GM21447 (cell line): ENCODE measurements around the gene TEDC1.

Experiments used
- ATAC-seq: cut with Tn5 transposase; IDR thresholded peaks from one replicate; pipeline ENCODE4 v1.9.1; 2021; ENCODE audit not compliant: unreplicated experiment

TEDC1 gene

DNA sequence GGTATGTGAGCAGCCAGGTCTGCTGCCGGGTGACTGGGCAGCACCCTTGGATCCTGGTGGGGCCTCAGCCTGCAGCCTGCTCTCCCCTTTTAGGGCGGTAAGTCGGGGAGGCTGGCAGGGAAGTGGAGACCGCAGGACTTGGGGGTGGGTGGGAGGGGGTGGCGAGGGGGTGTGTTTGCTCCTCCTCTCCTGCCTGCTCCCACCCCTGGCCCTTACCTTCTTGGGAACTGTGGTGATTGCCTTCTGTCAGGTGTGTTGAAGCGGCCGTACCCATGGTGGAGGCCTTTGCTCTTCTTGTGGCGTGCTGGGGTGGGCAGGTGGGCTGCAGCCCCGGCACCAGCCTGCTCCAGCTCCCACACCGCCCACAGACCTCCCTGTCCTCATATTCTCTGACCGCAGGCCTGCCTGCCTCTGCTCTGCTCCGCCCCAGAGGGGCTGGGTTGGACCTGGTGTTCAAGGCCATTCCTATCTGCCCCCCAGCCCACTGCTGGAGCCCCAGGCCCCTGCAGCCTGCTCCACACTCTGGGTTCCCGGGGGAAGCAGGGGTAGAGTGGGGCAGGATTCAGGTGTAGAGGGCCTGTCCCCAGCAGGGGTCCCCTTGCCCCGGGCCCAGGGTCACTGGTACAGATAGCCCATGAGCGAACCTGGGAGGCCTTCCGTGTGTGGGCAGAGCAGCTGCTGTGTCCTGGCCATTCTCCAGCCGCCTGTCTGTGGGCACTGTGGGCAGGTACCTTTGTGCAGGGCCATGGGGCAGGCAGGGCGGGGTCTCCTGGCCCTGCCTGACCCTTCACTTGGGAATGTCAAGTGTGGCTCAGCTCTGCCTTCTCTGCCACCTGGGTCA lies 5.2 kb downstream of the TEDC1 start:
- no peak for ATAC-seq

DNA sequence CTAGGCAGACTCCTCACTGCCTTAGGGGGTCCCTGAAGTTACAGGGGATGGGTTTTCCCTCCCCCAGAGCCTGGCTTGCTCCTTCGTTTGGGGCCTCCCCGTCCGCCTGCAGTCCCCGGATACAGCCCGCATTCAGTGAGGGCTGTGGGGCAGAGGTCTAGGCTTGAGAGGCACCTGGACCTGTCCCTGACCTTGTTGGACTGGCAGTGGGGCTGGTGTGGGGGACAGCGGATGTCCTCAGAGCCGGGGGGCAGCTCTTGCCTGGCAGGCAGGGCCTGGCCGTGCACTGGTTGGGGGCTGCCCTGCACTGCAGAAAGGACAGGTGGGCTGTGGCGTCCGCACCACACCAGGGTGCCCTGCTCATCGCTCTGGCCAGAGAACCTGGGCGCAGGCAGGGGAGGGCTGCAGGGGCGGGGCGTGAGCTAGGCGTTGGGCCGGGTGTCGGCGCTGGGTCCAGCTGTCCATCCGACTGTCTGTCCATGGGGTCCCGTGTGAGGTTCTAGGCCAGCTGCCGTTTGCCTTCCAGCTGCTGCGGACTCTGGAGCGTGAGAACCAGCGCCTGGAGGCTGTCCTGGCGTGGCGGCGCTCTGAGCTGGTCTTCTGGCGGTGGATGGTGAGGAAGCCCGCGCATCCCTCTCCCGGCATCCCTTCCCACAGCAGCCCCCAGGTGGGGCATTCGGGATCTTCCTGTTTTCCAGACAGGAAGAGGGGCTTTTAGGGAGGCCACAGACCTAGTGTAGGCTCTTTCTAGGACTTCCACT lies 6.0 kb downstream of the TEDC1 start:
- ATAC-seq: no peak

DNA sequence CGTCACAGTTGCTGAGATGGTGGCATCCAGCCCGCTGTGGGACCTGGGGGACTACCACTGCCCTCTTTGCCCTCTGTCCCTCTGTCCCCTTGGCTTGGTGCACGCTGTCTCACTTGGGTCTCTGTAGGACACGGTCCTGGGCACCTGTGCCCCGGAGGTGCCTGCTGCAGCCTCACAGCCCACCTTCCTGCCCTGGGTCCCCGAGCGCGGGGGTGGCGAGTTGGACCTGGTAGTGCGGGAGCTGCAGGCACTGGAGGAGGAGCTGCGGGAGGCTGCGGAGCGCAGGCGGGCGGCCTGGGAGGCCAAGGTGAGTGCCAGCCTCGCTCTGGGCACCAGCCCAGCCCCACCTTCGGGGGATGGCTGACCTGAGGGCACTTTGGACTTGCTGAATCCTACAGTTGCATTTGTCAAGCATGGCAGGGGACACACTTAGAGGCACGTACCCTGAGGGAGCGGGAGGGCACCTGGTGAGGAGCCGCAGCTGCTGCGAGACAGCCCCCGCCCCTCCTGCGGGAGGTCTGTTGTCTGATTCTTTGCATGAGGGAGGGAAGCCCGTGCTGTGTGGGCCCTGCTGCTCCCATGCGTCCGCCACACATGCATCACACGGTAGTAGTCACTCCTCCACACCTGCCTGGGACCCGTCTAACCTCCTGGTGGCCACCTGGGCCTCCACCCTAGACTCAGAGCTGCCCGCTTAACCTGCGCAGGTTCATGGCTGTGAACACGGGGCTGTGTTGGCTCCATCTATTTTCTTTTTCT lies 6.8 kb downstream of the TEDC1 start:
- ATAC-seq: no peak

DNA sequence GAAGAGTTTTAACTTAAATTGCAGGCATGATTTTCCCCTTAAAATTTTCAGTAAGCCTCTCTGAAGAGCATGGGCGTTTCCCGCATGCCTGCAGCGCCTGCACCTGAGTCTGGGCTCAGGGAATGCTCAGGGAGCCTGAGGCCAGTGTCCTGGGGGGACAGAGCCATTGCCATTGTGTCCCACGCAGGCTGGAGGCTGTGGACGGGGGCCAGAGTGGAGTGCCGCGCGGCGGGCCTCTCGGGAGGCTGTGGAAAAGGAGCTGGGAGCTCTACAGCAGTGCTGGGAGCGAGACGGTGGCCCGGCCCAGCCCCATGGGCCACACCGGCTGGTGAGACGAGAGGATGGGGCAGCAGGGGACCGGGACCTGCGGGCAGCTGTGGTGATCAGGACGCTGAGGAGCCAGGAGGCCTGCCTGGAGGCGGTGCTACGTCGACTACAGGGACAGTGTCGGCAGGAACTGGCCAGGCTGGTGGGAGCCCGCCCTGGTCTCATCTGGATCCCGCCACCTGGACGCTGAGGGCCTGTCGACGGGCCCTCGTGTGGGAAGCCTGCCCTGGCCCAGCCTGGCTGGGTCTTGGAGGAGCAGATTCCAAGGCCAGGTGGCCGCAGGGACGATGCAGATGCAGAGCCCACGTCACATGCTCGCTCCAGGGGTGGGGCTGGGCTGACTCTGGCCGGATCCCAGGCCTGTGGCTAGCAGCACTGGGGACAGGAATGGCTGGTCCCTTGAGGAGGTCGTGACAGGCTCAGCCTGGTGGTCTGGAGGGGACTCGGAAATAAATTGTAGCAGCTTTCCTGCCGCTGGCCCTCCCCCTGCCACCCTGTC lies 7.6 kb downstream of the TEDC1 start:
- ATAC-seq: no peak

DNA sequence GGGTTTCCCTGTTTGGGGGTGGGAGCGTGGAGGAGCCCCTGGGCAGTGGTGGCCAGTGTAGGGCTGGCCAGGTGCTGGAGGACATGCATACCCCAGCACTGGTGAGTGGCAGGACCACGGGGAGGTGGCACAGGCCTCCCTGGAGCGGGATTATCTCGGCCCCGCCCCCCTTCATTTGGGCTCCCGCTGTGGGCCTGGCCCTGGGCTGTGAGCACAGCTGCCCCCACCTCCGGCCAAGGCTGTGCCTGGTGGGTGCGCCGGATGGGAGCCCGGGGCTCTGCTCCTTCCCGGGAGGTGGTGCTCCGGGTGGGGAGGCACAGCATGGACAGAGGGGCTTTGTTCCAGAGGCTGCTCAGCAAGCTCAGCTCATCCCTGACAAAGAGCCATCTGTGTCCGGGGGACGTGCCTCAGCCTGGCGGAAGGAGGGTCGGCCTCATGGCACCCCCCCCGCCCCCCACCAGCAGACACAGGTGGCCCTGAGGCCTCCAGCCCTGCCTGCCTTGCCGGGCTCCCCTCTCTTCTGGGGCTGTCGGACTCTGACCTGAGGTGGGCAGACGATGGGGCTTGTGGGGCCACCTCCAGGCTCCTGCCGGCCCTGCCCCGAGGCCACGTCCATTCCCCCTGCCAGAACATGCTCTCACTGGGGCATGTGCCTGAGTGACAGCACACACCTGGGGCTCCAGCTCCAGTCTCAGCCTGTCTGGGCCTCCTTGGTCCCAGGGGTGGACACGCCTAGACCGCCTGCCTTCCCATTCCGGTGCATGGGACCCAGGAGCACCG lies 8.4 kb downstream of the TEDC1 start:
- no peak for ATAC-seq

DNA sequence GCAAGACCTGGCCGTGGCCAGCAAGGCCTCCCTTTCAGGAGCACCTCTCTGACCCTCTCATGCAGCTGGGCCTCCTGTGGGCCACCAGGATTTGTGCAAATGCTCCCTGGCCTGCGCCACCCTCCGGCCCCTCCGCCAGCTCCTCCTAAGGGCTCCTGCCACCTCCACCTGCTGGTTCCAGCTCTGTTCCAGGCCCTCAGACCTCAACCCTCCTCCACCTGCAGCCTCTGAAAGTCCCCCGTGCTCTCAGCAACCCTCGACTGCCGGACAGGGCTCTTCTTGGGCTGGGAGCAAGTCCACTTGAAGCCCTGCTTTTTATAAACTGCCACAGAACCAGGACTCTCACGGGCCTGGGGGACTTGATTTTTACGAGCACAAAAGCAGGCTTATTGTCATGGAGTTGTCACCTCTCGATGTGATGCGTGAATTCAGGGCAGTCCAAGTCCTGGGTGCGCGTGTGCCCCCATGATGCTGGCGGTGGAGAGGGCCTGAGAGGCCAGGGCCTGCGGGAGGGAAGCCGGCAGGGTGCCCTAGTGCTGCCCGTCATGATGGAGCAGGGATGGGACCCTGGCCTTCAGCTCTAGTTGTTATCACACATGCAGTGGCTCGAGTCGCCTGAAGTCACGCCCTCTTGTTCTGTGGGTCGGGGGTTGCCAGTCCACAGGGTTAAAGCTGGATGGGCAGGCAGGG lies 9.1 kb downstream of the TEDC1 start:
- no peak for ATAC-seq

DNA sequence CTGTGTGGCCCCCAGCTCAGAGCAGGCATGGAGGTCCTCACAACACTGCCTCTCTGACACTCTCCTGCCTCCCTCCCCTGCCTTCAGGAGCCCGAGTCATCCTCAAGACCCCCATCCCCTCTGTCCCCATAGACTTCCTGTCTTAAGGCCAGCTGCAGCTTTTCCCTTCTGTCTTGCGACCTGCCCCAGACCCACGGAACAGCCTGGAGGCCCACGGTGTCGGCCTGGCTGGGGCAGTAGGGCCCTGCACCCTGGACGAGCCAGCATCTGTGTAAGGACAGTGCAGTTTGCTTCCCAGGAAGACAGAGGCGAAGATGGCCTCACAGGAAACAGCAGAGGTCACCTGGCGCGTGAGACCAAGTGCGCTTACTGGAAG lies 9.7 kb downstream of the TEDC1 start:
- no peak for ATAC-seq

DNA sequence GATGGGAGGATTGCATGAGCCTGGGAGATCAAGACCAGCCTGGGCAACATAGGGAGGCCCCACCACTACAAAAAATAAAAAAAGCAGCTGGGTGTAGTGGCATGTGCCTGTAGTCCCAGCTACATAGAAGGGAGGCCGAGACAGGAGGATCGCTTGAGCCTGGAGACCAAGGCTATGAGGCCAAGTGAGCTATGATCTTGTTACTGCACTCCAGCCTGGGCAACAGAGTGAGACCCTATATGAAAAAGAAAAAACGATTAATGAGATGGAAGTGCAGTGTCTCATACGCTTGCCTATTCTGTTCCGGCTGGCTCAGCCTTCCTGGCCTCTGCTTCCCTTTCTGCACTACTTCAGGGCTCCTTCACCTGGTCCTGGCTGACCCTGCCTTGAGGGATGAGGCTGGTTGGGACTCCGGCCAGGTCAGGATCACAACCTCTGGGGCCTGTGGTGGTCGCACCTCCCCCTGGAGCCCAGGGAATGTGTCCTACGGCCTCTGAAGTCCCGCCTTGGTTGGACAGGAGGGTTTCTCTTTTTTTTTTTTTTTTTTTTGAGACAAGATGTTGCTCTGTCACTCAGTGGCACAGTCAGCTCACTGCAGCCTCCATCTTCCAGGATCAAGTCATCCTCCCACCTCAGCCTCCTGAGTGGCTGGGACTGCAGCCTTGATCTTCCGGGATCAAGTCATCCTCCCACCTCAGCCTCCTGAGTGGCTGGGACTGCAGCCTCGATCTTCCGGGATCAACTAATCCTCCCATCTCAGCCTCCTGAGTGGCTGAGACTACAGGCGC lies 10.7 kb downstream of the TEDC1 start:
- ATAC-seq: no peak

DNA sequence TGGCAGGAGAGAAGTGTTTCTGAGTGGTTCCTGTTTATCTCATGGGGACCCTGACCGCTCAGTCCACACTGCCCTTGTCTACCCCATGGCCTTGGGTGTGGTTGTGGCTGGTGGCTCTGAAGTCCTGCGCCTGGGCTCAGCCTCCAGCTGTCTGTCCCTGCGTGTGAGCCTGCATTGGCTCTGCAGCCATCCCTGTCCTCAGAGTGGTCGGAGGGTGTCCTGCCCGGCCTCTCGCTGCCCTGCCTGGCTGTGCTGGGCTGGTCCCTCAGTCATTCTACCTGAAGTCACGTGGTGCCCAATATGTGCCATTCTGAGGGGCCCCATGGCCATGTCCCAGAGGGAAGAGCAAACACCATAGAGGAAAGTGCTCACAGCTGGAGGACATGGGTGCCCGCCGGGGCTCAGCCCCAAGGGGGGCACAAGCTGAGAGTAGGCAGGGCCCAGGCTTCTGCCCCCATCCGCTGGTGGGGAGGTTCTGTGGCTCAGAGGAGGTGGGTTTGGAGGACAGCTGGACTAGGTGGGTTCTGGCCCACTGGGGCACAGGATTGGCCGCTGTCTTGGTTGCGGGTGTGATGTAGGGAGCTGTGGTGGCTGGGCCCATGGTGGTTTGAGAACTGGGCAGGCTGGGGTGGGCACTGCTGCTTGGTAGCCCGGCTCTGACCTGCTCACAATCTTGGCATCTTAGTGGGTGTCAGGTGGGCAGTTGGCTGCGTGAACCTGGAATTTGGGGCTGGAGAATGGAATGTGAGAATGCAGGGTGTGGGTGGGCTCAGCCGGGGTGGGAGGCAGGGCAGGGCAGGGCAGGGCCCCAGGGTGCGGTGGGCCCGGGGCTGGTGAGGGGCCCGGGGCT lies 11.6 kb downstream of the TEDC1 start:
- no peak for ATAC-seq

DNA sequence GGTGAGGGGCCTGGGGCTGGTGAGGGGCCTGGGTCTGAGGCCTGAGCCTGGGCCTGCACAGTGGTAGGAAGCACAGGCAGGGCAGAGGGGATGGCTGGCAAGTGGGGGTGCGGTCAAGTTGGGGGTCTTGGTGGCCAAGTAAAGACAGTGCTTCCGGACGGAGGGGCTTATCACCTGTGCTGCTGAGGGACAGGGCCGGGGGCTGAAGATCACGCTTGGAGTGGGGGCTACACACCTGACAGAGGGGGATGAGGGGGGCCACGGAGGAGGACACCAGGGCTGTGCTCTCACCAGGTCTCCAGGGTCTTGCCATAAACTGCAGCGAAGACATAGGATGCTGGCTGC lies 12.2 kb downstream of the TEDC1 start:
- no peak for ATAC-seq

DNA sequence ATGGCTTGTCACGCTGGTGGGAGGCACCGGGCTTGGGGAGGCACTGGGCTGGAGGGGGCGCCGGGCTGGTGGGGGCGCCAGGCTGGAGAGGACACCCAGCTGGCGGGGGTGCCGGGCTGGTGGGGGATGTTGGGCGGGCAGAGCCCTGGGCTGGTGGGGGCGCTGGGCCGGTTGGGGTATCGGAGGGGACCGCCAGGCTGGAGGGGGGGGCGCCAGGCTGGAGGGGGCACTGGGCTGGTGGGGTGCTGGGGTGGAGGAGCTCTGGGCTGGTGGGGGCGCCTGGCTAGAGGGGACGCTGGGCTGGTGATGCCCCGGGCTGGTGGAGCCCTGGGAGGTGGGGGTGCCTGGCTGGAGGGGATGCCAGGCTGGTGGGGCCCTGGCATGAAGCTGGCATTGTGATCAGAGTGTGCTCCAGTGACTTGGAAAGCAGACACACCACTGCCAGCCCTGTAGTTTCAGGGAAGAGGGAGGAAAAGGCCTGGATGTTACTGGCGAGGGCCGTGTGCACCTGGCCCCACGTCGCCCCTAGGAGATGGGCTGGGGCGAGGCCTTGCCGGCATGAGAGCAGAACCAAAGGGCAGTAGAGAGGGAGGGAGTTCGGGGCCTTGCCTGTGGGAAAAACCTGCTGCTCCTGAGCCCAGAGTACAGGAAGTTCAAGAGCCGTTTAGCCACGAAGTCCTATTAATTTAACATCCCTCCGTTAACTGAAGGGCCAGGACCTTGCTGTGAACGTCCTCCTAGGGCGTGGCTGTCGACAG lies 13.1 kb downstream of the TEDC1 start:
- no peak for ATAC-seq

DNA sequence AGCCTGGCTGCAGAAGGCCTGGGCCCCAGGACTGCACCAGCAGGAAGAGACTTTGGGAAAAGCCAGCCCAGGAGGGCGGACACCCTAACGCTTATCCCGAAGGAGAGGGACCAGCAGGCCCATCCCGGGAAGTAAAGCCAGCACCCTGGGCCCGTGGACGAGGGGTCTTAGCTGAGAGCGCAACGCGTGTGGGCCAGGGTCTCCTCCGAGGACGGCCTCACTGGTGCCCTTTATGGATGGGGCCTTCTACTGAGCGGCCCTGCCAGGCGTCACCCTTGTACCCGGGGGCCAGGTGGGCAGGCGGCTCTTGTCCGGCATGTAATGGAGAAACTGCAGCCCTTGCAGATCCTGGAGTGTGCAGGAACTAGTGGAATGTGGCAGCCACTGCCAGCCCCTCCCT lies 14.1 kb downstream of the TEDC1 start:
- ATAC-seq: no peak

DNA sequence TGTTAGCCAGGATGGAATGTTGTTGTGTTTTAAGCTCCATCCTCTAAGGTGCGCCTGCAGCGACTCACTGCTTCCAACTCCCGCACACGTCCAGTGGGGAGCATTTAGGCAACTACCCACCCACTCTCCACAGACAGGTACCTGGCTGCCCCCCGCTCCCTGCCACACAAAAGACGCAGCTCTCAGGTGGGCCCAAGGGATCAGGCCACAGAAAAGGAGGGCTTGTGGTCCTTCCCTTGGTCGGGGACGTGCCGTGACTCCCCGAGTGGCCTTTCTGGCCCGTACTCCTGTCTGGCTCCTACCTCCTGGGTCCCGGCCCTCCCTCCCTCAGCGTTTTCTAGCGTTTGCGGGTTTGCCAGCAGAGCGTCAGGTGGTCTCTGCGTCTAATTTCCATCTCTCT lies 16.2 kb downstream of the TEDC1 start:
- ATAC-seq: no peak

DNA sequence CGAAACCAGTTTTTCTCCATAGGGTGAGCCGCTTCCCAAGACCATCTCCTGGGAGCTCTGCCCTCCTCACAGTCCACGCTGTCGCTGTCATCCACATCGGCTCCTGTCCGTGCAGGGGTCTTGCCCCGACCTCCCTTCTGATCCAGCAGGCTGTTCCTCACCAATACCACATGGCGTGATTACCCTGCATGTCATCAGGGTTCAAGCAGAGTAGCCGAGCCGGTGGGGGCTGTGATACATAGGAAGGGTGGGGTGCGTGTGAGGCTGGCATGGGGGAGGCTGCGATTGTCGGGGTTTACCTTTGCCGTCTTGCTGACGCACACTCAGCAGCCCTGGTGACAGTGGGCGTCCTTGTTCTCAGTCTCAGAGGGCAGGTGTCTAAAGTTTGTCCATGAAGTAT lies 17.0 kb downstream of the TEDC1 start:
- ATAC-seq: no peak

DNA sequence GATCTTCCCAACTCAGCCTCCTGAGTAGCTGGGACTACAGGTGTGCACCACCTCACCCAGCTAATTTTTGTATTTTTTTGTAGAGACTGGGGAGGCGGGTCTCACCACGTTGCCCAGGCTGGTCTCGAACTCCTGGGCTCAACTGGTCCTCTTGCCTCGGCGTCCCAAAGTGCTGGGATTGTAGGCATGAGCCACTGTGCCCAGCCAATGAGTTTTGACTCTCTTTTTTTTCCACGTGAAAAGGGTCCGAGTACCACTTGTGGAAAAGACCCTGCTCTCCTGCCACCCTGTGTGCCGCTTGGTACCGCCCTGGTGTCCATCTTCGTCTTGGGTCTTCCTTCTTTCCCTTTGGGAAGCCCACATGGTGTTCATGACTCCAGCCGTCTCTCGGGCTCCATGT lies 17.6 kb downstream of the TEDC1 start:
- ATAC-seq: no peak

DNA sequence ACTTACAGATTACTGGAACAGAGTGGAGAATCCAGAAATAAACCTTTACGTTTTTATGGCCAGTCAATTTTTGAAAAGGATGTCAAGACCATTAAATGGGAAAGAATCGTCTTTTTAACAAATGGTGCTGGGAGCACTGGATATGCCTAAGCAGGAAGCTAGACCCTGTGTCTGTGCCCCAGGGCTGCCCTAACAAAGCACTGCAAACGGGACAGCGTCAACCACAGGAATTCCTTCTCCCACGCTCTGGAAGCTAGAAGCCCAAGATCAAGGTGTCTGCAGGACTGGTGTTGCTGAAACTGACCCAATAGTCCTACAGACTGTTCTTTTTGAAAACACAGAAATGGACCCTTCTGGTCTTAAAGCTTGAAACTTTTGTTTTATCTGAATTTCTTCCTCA lies 26.1 kb downstream of the TEDC1 start:
- no peak for ATAC-seq

DNA sequence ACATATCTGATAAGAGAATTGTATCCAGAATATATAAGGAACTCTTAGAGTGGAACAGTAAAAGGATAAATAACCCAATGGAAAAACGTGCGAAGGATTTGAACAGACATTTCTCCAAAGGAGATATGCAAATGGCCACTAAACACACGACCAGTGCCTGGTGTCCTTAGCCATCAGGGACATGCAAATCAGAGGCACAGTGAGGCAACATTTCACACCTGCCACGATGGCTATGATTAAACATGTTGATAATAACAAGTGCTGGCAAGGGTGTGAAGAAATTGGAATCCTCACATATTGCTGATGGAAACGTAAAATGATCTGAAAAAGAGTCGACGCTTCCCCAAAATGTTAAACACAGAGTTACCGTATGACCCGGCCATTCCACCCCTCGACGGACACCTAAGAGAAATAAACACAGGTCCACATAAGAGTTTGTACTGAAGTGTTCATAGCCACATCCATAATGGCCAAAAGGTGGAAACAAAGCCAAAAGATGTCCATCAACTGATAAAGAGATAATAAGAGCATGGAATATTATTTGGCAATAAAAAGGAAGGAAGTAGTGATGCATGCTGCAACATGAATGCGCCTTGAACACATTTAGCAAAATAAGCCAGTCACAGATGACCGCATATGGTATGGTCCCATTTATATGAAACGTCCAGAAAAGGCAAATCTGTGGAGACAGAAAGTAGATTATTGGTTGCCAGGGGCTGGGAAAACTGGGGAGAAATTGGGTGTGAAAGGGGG lies 29.1 kb downstream of the TEDC1 start:
- no peak for ATAC-seq
